ENCODE data around the gene TUBB2B.
A peak's percentile ranks its signal among the peaks of the same experiment; 100 is the strongest.

Gene TUBB2B

DNA sequence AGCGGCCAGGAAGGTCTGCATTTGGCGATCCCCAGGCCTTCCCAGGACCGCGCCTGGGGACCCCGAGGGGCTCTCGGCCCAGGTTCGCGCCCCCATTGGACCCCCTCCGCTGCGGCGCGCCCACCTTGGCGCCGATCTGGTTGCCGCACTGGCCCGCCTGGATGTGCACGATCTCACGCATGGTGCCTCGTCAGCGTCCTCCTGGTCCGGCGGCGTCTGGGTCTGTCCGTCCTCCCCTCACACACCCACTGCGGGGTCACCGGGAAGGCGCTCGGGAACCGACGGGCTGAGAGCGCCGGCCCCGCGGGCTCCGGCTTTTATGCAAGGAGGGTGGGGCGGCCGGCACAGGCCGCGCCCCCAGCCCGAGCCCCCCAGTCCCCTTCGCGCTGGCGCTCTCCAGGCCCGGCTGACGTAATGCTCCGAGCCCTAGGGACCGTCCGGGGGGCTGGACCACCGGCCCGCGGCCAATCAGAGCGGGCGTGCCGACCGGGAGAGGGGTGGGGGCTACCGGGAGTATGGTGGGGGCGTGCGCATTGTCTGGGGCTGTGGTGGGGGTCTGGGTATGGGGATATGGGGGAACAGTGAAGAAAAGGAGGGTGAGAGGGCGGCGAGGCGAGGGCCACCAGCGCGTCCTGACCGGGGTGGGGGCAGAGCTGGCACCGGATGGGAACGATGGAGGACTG is at the start of gene TUBB2B:
TSS of gene TUBB2B (minus strand) at position 291 of the 683 bp plus-strand sequence. CDS start at position 181, 110 bp downstream.
- DNase-seq (ENCODE audit: low read depth): no peak

DNA sequence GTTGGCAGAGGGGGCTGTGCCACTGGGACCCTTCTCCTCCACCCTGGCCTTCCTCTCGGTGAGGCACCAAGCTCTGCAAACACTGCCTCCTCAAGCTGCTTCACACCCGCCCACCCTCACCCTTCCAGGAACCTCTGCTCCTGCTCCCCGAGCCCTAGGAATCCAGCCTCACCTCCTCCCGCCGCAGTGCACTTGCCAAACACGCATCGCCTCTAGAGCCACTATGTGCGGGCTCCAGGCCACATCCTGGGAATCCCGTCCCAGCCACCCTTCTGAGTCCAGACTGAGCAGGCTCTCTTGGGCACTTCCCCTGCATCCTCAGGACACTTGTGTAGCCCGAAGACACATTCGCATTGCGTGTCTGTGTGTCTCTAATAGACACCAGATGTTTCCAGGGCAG is 49.8 kb upstream of the TUBB2B start:
- no peak for DNase-seq (ENCODE audit: low read depth)

DNA sequence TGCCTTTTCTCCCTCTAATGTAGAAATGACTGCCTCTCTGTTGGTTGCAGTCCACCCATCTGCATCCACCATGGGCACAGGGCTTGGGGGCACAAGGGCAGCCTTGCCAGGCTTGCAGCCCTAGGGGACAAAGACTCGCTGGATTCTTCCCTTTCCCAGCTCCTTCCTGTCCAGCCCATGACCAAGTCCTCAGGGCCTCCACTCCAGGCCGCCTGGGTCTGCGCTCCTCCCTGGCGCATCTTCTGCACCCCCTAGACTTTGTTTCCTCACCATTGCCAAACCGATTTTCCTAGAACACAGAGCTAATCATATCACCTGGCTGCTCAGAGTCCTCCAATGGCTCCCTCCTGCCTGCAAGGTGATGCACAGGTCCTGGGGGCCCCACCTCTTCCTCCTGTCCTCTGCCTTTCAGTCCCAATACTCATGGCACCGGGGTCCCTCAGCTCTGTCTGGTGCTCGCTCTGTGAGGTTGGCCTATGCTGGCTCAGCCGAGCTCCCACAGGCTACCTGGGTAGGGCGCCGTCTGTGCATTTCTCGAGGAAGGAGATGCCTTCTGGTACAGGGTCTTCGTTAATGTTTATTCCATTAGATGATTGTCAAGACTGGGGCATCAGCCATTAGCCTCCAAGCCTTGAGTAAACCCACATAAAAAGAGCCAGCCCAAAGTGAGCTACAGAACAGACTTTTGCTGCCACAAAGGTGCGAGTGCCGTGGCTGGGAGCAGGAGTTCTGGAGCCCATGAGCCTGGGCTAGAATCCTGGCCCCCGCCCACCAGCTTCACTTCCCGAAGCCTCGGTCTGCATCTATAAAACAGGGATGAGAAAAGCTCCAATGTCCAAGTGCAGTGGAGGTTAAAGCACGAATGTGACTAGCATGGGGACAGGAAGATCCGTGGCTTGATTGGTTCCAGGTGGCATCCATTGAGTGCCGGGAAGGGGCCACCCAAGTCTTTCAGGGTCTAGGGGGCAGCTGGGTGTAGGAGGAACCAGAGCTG is 49.0 kb upstream of the TUBB2B start:
- no peak for DNase-seq (ENCODE audit: low read depth)

- DNase-seq (ENCODE audit: low read depth): no peak
These were observed 46.5 kb upstream of the TUBB2B start for GRCh38 chr6:3273707-3274521.

- DNase-seq (ENCODE audit: low read depth): no peak
These were observed 45.6 kb upstream of the TUBB2B start for GRCh38 chr6:3272911-3273547.

GRCh38 chr6:3271756-3272155 is 44.3 kb upstream of the TUBB2B start:
- no peak for DNase-seq (ENCODE audit: low read depth)

DNA sequence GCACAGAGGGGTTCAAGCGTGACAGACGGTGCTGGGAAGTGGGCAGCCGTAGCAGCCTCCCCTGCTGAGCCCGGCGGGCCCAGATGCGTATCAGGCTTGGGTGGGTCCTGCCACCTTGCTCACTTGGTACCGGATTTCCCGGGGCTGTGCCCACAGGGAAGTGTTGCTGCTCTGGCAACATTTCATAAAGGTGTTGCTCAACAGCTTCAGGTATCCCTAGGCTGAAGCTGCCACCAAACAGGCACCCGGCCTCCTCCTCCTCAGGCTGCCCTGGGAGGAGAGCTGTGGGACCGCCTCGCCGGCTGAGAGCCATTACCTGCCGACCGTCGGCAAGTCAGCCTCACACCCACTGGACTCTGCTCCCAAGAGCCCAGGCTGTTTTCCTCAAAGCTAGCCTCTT is 42.8 kb upstream of the TUBB2B start:
- no peak for DNase-seq (ENCODE audit: low read depth)

- DNase-seq (ENCODE audit: low read depth): no peak
These were observed 42.0 kb upstream of the TUBB2B start for GRCh38 chr6:3269281-3269975.

GRCh38 chr6:3268680-3269079 is 41.2 kb upstream of the TUBB2B start:
- no peak for DNase-seq (ENCODE audit: low read depth)

DNA sequence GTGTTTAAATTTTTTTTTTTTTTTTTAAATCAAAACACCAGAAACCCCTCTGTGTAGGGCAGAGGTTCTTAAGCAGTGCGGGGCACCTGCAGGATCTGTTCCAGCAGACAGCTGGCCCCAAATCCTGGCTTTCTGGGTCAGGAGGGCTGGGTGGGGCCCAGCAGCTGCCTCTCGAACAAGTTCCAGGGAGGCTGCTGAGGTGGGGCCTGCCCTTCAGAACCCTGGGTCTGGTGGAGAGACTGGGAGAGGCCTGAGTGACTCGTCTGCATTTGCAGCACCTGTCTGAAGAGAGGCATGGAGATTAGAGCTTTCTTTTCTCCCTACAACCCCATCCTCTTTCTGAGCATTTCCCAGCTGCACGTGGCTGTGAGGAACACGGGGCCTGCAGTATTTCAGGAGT is 39.7 kb upstream of the TUBB2B start:
- no peak for DNase-seq (ENCODE audit: low read depth)

DNA sequence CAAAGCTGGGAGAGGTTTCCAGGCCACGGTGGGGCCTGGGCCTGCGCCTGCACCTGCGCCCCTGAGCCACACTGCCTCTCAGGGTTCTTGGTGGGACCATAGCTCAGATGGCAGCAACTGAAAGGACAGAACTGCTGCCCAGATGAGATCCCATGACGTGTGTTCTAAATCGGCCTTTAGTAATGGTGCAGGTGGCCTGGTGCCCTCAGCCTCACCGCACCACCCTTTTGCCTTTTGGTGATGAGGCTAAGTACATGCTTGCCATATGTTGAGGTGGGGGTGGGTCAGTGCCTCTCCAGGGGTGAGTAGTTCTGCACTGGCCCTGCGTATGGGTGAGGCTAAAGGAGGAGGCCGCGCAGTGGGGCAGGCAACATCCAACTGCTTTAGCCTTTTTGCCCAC is 38.7 kb upstream of the TUBB2B start:
- no peak for DNase-seq (ENCODE audit: low read depth)

GRCh38 chr6:3265671-3266070 is 38.2 kb upstream of the TUBB2B start:
- DNase-seq (ENCODE audit: low read depth): no peak

- DNase-seq (ENCODE audit: low read depth): no peak
These were observed 36.9 kb upstream of the TUBB2B start for GRCh38 chr6:3264356-3264755.

GRCh38 chr6:3263096-3263495 is 35.6 kb upstream of the TUBB2B start:
- no peak for DNase-seq (ENCODE audit: low read depth)

- DNase-seq (ENCODE audit: low read depth): no peak
These were observed 34.5 kb upstream of the TUBB2B start for GRCh38 chr6:3261921-3262320.

DNA sequence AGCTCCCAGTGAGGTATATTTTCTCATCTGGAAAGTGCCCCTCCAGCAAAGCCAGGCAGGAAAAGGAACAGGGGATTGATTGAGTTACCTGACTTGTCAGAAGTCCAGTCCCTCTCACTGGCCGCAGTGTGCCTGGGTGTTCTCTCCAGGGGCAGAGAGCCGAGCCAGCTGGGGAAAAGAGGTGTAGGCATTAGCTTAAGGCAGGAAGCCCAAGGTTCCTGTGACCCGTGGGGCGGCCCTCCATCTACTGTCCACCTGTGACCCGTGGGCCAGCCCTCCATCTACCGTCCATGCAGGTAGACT is 34.0 kb upstream of the TUBB2B start:
- no peak for DNase-seq (ENCODE audit: low read depth)

DNA sequence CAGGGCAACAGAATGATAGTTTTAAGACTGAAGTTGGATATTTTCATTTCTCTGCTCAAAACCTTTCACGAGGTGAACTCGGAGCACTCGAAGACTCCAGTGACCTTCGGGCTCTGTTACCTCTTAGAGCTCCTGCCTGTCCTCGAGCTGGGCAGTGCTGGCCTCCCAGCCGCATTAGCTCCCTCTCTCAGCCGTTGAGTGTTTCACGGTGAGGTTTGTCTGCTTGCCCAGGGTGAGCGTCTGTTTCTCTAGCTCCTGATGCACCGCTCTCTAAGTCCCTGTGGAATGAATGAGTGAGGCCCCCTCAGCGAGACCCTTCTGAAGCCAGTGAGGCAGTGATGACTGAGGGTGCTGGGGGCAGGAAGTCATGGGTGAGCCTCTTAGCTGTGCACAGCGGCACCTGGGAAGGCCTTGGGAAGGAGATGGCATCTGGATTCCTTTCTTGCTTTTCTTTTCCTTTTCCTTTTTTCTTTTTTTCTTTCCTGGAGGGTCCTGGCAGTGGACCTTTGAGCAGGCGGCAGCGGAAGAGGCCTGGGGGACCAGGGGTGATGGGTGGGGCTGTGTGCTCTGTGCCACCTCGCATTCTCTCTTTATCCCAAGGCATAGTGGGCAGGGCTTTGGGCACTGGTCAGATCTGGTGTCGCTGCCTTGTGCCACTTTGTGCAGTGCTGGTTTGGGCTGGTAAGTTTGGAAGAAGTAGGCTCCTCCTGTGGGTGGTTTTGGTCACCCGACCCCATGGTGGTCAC is 33.5 kb upstream of the TUBB2B start:
- no peak for DNase-seq (ENCODE audit: low read depth)

- no peak for DNase-seq (ENCODE audit: low read depth)
These were observed 32.8 kb upstream of the TUBB2B start for GRCh38 chr6:3260296-3260695.

- DNase-seq (ENCODE audit: low read depth): peak; percentile 35
These were observed 32.1 kb upstream of the TUBB2B start for GRCh38 chr6:3259491-3259958.

GRCh38 chr6:3258720-3259490 is 31.5 kb upstream of the TUBB2B start, which contains the start of gene PSMG4:
TSS of gene PSMG4 (plus strand) at chr6:3258947. CDS start at chr6:3259023, 76 bp downstream.
- DNase-seq (ENCODE audit: low read depth): peak; percentile 88

All from fibroblast of gingiva (primary cell).